ENCODE measurements around the gene ARHGEF2.

Gene ARHGEF2

DNA sequence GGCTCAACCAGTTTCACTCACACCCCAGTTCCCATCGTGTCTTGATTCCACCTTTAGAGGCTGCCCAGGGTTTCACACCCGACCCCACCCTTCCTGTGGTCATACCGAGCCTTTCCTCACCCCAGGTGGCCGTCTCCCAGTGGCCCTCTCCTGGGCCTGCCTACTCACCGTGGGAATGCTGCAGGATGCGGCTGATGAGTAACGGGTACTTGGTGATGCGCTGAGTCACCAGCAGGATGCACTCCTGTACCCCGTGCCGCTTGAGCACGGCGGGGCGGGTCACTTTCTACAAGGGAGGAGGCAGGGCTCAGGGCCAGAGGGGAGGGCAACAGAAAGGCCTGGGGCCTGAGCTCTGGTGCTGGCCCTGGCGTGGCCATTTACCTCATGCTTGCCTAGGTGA, 16.4 kb downstream of the ARHGEF2 start:
- H3K4me3 ChIP-seq (ENCODE audit: low read length), result no peak overlapping the region
- DNase-seq (ENCODE audit: low read depth), result peak; percentile 74

GRCh38 chr1:155960081-155960745, 18.1 kb downstream of the ARHGEF2 start:
- no peak for DNase-seq (ENCODE audit: low read depth)
- TF ChIP-seq, protein P1, sequence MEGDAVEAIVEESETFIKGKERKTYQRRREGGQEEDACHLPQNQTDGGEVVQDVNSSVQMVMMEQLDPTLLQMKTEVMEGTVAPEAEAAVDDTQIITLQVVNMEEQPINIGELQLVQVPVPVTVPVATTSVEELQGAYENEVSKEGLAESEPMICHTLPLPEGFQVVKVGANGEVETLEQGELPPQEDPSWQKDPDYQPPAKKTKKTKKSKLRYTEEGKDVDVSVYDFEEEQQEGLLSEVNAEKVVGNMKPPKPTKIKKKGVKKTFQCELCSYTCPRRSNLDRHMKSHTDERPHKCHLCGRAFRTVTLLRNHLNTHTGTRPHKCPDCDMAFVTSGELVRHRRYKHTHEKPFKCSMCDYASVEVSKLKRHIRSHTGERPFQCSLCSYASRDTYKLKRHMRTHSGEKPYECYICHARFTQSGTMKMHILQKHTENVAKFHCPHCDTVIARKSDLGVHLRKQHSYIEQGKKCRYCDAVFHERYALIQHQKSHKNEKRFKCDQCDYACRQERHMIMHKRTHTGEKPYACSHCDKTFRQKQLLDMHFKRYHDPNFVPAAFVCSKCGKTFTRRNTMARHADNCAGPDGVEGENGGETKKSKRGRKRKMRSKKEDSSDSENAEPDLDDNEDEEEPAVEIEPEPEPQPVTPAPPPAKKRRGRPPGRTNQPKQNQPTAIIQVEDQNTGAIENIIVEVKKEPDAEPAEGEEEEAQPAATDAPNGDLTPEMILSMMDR (conservative IDR thresholded peaks at IDR 0.05; ENCODE audit: low read depth, low read length), result no peak
- no peak overlapping the region for H3K4me3 ChIP-seq (ENCODE audit: low read length)

More for the DNA sequence above, 16.4 kb downstream of the ARHGEF2 start:
- TF ChIP-seq, protein P1 (conservative IDR thresholded peaks at IDR 0.05; ENCODE audit: low read depth, low read length), result peak; percentile 46

GRCh38 chr1:155957411-155957915, 20.9 kb downstream of the ARHGEF2 start:
- DNase-seq (ENCODE audit: low read depth), result no peak
- TF ChIP-seq, protein P1 (conservative IDR thresholded peaks at IDR 0.05; ENCODE audit: low read depth, low read length), result no peak
- H3K4me3 ChIP-seq (ENCODE audit: low read length), result no peak overlapping the region

GRCh38 chr1:155954645-155955044, 23.7 kb downstream of the ARHGEF2 start:
- no peak for DNase-seq (ENCODE audit: low read depth)

DNA sequence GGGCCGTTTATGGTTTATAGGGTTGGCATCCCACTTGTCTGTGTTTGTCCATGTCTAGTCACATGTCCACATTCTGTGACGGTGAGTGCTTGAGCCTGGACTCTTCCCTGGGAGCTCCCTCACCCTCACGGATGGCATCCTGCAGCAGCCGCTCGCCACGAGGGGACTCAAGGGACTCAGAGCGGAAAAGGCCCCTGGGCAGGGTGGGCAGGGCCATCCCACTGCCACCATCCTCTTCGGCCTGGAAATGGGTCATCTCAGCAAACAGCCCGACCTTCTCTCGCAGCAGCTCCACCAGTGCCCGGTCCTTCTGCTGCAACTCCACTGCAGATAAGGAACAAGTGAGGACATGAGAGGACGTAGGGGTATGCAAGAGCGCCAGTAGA, 25.8 kb downstream of the ARHGEF2 start:
- no peak overlapping the region for H3K4me3 ChIP-seq (ENCODE audit: low read length)
- DNase-seq (ENCODE audit: low read depth), result no peak
- TF ChIP-seq, protein P1 (conservative IDR thresholded peaks at IDR 0.05; ENCODE audit: low read depth, low read length), result no peak

More at GRCh38 chr1:155954645-155955044, 23.7 kb downstream of the ARHGEF2 start:
- TF ChIP-seq, protein P1 (conservative IDR thresholded peaks at IDR 0.05; ENCODE audit: low read depth, low read length), result no peak
- H3K4me3 ChIP-seq (ENCODE audit: low read length), result no peak overlapping the region

- TF ChIP-seq, protein P1 (conservative IDR thresholded peaks at IDR 0.05; ENCODE audit: low read depth, low read length), result no peak
- H3K4me3 ChIP-seq (ENCODE audit: low read length), result no peak overlapping the region
- no peak for DNase-seq (ENCODE audit: low read depth)
Measured at GRCh38 chr1:155951753-155952504, 26.4 kb downstream of the ARHGEF2 start.
